Mesenteric fat pad (tissue), 1 donor: ENCODE results near the gene FCHSD2. TPM values are rescaled to one million over a fixed set of nuclear protein-coding genes. Genes with fewer than 3 reads are reported as not detected.
"Not testable (repeated sequence)": the region's sequence is repeated elsewhere in the genome, so short reads cannot be mapped to it uniquely, and the experiment has no call there.

Experiments used
- DNase-seq: peaks from one replicate; pipeline ENCODE4 v3.0.0-alpha.2; 2020; ENCODE audit warnings: low spot score
- total RNA-seq: library from RNA; stranded (reverse); fragmentation: NEBNext Ultra II Directional; extraction: Animal tissue kit (Norgen Biotek cat#: 25700); gene quantifications from one replicate; pipeline ENCODE4 v1.2.1, GENCODE V29; 2021
- donor health status: DM: yes; HTN: yes; CAD: no.

The FCHSD2 gene
- total RNA-seq, 1 donor from 2014 or later, result 54.9 TPM

DNA sequence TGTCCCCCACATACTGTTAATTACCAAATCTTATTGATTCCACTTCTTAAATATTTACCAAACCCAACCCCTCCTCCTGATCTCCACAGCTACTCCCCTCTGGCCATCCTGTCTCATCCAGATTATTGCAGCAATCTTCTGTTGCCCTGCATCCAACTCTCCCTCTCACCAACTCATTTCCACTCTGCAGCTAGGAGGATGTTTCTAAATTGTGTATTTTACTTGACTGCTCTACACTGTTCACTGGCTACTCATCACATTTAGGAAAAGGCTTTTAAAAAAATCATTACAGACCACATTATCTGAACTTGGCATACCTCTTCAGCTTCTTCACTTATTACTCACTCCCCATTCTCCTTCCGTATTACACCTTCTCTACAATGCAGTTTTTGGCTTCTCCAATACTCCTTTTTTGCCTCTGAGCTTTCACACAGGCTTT, 210.0 kb downstream of the FCHSD2 start:
- no peak for DNase-seq

DNA sequence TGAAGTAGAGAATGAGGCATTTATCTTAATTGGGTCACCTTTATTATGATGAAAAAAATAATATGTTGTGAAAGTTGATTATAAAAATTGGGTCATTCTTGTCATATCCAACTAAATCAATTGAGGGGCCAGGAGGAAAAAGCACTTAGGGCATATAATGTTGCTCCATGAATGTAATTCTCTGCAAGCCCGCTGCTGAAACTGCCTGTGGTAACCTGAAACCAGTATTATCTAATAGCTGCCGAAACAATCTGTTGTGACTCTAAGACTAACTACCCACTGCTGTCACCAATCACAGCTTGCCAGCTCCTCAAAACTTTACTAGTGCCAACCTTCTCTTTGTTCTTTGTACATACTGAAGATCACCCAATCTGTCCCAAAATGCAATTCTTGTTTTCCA, 212.1 kb downstream of the FCHSD2 start:
- no peak for DNase-seq

DNA sequence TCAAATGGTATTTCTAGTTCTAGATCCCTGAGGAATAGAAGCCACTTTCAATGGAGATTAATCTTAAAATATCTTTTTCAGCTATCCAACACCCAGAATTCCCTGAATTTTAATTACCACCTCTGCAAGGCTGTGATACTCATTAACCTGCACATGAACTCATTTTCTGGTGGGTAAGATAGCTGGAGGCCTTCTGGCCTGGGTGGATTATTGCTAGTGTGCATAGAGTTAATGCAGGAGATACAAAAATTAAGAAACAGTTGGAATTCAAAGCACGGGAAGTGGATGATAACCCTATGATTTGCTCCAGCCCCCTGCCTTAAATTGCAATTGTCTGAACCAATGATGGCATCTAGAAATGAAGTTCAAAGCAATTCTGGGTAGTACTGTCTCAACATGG, 212.9 kb downstream of the FCHSD2 start:
- no peak for DNase-seq

DNA sequence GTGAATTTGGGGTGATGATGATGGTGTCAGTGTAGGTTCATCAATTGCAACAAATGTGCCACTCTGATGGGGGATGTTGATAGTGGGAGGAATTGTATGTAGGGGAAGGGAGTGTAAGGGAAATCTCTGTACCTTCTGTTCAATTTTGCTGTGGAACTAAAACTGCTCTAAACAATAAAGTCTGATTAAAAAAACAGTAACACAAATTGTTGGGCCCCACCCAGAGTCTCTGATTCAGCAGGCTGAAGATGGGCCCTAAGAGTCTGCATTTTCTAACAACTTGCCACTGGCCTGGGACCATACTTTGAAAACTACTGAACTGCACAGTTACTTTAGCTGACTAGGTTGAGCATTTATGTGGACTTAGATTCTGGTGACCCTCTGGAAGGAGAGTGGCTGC, 214.7 kb downstream of the FCHSD2 start:
- DNase-seq, result no peak

DNA sequence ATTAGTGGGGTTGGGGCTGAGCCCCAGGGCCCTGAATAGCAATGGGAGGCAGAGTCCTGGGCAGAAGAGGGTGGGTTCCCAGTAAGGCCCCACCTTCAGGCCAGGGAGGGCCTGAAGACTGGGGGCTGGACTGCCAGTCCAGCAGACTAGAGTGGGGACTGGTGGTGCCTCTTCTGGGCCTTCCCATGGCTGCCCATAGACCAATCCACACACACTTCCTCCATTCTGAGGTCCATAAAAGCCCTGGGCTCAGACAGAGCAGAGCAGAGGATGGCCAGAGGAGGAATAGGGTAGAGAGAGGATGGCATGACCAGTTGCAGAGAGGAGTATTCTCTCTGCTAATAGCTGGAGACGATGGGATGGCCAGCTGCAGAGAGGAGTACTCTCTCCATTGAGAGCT, 216.0 kb downstream of the FCHSD2 start:
- DNase-seq, result no peak

DNA sequence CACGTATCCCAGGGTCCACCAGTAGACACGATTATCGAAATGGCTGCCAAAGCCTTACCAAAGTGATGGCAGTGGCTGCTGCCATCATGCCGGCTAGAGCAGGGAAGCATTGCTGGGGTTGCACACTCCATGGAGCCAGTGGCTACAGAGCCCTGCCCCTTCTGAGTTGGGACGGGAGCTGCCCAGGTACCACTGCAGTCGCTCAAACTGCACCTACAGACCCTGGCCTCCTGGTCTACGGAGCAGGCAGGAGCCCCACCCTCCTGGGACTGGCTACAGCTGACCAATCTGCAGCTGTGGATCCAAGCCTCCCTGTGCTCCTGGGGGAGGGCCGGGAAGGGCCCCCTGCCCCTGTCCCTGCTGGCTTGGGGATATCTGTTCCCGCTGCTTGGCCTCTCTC, 216.5 kb downstream of the FCHSD2 start:
- no peak for DNase-seq

DNA sequence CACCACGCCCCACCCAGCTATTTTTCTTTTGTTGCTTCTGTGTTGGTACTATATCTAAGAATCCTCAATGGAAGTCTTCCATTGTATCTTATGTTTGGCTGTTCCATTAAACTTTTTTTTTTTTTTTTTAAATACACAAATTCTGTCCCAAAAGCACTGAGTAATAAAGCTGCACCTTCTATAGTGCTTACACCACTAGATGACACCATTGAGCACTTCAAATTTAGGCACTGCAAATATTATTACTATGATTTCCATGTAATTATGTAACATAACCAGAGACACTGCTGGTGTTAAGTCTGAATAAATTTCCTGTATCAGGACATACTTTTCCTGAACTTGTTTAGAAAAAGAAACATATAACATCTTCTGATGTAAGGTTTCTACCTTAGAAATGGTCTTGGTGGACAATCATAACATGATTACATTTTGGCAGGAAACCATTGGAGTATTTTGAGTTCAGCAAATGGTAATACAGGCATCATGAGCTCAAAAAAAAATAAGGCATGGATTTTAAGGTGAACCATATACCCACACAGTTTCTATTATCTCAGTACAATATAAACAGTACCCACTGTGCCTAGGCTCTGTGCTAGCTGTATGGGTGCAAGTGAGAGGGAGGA, 217.4 kb downstream of the FCHSD2 start:
- no peak for DNase-seq

DNA sequence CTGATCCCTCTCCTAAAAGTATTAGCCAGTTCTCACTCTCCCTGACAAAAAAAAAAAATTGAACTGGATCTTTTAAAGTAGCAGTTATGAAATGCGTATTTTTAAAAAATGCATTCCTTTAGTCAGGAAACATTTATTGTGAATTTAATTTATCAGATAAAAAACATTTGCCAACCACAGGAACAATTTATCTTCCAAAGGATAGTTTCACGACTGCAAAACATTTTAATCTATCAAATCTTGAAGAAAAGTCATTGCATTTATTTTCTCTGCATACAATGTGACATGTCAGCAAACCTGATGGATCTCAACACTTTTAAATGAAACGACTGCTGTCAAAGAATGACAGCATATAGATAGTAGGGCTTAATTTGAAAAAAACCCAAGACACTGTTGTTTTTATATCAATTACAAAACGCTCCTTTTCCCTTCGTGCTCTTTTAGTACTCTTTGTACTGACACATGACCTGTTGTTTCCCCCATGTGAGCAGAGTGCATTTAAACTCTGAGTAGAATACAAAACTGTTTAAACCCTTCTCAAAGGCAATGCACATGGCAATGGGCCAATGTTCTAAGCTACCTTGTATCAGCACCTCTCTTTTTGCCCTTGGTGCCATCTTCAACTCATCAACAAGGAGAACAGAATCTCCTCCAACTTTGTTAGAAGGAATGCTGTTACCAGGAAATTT, 220.9 kb downstream of the FCHSD2 start:
- no peak for DNase-seq

DNA sequence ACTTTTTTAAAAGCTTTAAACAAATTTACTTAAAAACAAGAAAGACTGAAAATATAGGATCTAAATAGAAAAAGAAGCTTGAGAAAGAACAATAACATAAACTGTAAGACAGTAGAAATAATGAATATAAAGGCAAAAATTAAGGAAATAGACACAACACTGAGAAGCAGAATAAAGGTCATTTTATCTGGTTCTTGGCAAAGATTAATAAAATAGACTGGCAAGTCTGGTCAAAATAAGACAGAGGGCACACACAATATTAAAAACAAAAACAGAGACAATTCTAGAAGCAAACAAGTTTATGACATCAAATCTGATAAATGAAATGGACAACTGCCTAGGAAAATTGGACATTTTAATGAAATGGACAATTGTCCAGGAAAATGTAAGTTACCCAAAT, 222.1 kb downstream of the FCHSD2 start:
- no peak for DNase-seq

DNA sequence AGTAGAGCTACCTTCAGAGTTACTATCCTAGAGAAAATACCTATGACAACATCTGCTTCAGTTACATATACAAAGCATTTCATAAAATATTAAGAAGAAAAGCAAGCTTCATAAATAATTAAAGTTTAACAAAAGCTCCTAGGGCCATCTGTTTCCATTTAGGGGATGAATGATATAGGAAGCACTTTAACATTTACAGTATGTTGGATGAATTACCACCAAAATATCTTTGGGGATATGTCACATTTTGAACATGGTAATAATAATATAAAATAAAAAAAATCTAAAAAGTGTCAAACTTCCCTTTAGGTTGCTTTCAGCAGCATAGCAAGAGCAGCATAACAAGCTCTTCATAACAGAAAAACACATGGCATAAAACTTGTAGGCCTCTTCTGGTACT, 223.3 kb downstream of the FCHSD2 start:
- no peak for DNase-seq

DNA sequence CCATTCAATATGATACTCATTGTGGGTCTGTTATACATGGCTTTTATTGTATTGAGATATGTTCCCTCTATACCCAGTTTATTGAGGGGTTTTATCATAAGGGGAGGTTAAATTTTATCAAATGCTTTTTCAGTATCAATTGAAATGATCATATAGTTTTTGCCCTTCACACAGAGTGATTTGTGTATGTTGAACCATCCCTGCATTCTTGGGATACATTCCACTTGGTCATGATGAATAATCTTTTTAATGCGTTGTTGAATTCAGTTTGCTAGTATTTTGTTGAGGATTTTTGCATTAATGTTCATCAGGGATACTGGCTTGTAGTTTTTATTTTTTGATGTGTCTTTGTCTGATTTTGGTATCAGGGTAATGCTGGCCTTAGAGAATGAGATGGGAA, 229.9 kb downstream of the FCHSD2 start:
- no peak for DNase-seq

DNA sequence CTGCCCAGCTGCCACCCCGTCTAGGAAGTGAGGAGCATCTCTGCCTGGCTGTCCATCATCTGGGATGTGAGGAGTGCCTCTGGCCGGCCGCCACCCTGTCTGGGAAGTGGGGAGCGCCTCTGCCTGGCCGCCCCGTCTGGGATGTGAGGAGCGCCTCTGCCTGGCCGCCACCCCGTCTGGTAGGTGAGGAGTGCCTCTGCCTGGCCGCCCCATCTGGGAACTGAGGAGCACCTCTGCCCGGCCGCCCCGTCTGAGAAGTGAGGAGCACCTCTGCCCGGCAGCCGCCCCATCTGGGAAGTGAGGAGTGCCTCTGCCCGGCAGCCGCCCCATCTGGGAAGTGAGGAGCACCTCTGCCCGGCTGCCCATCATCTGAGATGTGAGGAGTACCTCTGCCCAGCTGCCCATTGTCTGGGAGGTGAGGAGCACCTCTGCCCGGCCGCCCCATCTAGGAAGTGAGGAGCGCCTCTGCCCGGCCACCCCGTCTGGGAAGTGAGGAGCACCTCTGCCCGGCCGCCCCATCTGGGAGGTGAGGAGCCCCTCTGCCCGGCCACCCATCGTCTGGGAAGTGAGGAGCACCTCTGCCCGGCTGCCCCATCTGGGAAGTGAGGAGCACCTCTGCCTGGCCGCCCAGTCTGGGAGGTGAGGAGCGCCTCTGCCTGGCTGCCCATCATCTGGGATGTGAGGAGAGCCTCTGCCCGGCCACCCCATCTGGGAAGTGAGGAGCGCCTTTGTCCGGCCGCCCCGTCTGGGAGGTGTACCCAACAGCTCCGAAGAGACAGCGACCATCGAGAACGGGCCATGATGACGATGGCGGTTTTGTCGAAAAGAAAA, 232.3 kb downstream of the FCHSD2 start:
- DNase-seq, result not testable (repeated sequence)

DNA sequence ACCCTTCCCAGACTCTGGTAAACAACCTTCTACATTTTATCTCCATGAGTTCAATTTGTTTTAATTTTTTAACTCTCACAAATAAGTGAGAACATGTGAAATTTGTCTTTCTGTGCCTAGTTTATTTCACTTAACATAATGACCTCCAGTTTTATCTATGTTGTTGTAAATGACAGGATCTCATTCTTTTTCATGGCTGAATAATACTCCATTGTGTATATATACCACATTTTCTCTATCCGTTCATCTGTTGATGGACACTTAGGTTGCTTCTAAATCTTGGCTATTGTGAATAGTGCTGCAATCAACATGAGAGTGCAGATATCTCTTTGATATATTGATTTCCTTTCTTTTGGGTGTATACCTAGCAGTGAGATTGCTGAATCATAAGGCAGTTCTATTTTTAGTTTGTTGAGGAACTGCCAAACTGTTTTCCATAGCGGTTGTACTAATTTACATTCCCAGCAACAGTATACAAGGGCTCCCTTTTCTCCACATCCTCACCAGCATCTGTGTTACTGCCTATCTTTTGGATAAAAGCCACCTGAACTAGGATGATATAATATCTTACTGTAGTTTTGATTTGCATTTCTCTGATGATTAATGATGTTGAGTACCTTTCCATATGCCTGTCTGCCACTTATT, 234.0 kb downstream of the FCHSD2 start:
- no peak for DNase-seq

DNA sequence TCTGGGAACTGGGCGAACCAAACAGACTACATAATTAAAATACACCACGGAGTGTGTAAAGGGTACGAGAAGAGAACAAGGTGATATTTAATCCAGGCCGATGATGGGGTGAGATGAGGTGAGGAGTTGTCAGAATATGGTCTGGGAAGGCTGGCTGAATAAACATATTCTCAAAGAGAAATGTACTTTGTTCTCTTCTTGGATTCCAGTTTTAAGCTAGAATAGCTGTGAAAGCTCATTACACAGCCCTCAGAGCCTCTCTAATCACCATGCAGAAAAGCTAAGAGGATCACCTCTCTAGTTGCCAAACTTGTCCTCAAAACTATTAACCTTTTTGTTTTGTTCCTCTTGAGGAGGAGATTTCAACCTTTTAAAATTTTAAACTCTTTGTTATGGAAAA, 238.1 kb downstream of the FCHSD2 start:
- DNase-seq, result no peak

DNA sequence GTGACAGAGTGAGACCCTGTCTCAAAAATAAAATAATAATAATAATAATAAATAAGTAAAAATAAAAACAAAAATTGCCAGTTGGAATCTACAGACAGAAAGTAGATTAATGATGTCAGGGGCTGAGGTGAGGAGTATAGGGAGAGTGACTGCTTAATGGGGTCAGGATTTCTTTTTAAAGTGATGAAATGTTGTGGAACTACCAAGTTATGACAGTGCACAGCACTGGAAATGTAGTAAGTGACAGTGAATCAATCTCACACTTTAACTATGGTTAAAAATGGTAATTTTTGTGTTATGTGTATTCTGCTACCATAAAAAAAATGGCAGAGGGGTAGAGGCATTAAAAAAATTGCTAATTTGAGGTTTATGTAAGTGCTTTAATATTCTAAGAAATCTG, 240.7 kb downstream of the FCHSD2 start:
- no peak for DNase-seq

DNA sequence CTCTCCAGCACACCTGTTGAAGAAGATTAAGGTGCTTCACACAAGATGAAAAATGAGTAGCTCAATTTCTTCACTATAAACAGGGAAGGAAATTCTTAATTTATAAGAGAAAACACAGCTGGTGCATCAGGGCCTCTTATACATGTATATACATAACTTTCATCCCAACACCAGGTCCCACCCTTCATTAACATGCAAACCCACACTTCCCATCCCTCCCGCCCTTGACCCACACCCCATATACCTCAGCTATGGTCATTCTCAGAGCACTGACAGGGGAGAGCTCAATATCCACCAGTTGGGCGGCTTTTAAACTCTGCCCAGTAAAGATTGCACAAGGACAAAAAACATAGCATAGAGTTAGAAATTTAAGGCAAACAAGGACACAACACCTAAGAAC, 242.1 kb downstream of the FCHSD2 start:
- DNase-seq, result no peak

DNA sequence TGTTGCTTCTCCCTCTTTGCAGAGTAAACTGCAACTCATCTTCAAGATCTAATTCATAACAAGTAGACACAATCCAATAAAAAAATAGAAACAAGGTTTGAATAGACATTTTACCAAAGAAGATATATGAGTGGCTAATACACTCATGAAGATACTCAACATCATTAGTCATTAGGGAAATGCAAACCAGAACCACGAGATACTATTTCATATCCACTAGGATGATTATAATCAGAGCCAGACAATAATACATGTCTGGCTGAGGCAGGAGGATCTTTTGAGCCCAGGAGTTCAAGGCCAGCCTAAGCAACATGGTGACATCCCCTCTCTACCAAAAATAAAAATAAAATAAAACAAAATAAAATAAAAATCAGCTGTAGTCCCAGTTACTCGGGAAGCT, 242.9 kb downstream of the FCHSD2 start:
- no peak for DNase-seq

DNA sequence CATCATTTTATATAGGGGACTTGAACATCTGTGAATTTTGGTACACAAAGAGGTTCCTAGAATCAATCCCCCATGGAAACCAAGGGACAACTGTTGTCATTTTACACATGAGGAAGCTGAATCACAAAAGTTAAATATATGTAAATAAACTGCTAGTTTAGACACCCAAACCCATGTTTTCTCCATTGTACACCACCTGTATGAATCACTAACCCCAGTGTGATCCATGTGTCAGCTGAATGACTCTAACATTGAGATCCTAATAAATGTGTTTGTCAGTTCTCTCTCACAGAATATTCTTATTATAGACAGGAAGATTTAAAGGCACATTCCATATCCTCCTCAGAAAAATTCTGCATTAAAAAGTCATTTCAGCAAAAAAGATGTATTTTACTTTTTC, 244.6 kb downstream of the FCHSD2 start:
- DNase-seq, result no peak

DNA sequence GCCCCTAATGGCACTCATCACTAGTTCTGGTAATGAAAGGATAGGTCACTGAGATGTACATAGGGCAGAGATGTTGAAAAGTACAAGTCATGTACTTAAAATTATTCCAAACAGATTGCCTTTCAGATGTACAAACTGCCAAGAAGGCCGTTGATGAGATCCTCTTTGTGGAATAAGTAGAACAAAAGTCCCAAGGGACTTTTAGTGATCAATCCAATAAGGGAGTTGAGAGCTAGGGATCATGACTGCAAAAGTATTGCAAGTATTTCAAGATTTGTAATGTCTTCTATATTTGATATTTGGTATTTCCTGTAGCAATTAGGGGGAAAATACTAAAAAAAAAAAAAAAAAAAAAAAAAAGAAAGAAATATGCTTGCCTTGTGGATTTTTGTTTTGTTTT, 245.7 kb downstream of the FCHSD2 start:
- DNase-seq, result no peak

DNA sequence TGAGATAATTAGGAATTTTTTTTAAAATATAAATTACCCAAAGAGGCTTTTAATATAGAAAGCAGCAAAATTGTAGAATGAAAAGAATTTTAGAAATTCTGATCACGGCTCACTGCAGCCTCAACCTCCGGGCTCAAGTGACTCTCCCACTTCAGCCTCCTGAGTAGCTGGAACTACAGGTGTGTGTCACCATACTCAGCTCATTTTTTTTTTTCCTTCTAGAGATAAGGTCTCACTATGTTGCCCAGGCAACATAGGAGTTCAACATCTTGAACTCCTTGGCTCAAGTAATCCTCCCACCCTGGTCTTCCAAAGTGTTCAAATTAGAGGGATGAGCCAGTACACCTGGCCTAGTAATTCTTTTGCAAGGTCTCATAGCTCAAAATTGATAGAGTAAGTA, 251.2 kb downstream of the FCHSD2 start:
- DNase-seq, result no peak

DNA sequence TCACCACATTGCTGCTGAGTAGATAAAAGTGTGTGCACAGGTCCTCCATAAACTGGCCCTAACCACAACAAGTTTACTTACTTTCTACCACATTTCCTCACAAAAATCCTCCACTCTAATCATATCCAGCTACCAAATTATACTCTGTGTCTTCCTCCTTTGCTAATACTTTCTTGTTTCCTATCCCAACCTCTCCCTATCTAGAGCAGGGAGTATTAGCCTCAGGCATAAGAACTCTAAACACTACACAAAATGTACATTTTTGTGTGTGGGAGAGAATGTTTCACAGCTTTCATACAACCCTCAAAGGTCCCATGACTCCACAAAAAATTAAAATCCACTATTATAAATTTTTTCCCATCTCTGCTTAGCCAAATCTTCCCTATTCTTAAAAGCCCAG, 255.5 kb downstream of the FCHSD2 start:
- DNase-seq, result no peak
